Measurements from ENCODE around the gene BMPR1B.
"Not testable (repeated sequence)": the region's sequence is repeated elsewhere in the genome, so short reads cannot be mapped to it uniquely, and the experiment has no call there.

DNA sequence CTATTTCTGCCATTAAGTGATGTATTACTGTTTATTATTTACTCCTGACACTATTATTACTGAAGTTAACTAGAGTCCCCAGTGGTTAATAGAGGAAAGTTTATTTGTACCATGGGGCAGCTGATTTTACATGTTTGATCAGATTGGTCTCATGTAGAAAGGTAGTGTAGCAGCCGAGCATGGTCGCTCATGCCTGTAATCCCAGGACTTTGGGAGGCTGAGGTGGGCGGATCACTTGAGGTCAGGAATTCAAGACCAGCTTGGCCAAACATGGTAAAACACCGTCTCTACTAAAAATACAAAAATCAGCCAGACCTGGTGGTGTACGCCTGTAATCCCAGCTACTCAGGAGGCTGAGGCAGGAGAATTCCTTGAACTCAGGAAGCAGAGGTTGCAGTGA, 74.6 kb downstream of the BMPR1B start:
- TF ChIP-seq, protein P1, sequence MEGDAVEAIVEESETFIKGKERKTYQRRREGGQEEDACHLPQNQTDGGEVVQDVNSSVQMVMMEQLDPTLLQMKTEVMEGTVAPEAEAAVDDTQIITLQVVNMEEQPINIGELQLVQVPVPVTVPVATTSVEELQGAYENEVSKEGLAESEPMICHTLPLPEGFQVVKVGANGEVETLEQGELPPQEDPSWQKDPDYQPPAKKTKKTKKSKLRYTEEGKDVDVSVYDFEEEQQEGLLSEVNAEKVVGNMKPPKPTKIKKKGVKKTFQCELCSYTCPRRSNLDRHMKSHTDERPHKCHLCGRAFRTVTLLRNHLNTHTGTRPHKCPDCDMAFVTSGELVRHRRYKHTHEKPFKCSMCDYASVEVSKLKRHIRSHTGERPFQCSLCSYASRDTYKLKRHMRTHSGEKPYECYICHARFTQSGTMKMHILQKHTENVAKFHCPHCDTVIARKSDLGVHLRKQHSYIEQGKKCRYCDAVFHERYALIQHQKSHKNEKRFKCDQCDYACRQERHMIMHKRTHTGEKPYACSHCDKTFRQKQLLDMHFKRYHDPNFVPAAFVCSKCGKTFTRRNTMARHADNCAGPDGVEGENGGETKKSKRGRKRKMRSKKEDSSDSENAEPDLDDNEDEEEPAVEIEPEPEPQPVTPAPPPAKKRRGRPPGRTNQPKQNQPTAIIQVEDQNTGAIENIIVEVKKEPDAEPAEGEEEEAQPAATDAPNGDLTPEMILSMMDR (IDR thresholded peaks at IDR 0.05; ENCODE audit: insufficient read depth, low read length): not testable (repeated sequence)
- TF ChIP-seq POLR2AphosphoS5 (IDR thresholded peaks at IDR 0.05; ENCODE audit: low read depth); SPI1 (IDR thresholded peaks at IDR 0.05; ENCODE audit: borderline replicate concordance, low read depth); GABPA (IDR thresholded peaks at IDR 0.05; ENCODE audit: low read depth): not testable (repeated sequence)
- TF ChIP-seq, protein P2, sequence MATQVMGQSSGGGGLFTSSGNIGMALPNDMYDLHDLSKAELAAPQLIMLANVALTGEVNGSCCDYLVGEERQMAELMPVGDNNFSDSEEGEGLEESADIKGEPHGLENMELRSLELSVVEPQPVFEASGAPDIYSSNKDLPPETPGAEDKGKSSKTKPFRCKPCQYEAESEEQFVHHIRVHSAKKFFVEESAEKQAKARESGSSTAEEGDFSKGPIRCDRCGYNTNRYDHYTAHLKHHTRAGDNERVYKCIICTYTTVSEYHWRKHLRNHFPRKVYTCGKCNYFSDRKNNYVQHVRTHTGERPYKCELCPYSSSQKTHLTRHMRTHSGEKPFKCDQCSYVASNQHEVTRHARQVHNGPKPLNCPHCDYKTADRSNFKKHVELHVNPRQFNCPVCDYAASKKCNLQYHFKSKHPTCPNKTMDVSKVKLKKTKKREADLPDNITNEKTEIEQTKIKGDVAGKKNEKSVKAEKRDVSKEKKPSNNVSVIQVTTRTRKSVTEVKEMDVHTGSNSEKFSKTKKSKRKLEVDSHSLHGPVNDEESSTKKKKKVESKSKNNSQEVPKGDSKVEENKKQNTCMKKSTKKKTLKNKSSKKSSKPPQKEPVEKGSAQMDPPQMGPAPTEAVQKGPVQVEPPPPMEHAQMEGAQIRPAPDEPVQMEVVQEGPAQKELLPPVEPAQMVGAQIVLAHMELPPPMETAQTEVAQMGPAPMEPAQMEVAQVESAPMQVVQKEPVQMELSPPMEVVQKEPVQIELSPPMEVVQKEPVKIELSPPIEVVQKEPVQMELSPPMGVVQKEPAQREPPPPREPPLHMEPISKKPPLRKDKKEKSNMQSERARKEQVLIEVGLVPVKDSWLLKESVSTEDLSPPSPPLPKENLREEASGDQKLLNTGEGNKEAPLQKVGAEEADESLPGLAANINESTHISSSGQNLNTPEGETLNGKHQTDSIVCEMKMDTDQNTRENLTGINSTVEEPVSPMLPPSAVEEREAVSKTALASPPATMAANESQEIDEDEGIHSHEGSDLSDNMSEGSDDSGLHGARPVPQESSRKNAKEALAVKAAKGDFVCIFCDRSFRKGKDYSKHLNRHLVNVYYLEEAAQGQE (IDR thresholded peaks at IDR 0.05; ENCODE audit: insufficient replicate concordance, low read depth): not testable (repeated sequence)

Data from HL-60 (cell line).